Neural progenitor cell (in vitro differentiated cells): Measurements from ENCODE around the gene AEBP2. TPM values are rescaled to one million over a fixed set of nuclear protein-coding genes. Genes with fewer than 3 reads are reported as not detected.
A peak's percentile ranks its signal among the peaks of the same experiment; 100 is the strongest.

Experiments used
- DNase-seq: peaks from one replicate; pipeline ENCODE4 v3.0.0-alpha.2; 2016; ENCODE audit warnings: low spot score
- H2AFZ ChIP-seq: fragments of 200-600 bp; sonication (generic); replicated peaks from 2 replicates; pipeline ENCODE4 v1.6.1; 2016; ENCODE audit warnings: antibody characterized with exemption
- H3F3A ChIP-seq: fragments of 200-600 bp; sonication (generic); 2 replicates; pipeline ENCODE4 v1.6.1; 2016; ENCODE audit warnings: antibody characterized with exemption, low read depth
- H3K27ac ChIP-seq: fragments of 200-600 bp; sonication (generic); 2 replicates; pipeline ENCODE4 v1.5.1; 2016; ENCODE audit warnings: mild to moderate bottlenecking
- H3K27me3 ChIP-seq: fragments of 200-600 bp; sonication (generic); 2 replicates; pipeline ENCODE4 v1.6.1; 2016; ENCODE audit warnings: mild to moderate bottlenecking, moderate library complexity
- H3K36me3 ChIP-seq: fragments of 200-600 bp; sonication (generic); 2 replicates; pipeline ENCODE4 v1.5.1; 2016
- H3K4me1 ChIP-seq: fragments of 200-600 bp; sonication (generic); 2 replicates; pipeline ENCODE4 v1.6.1; 2016; ENCODE audit warnings: mixed run types
- H3K4me2 ChIP-seq: fragments of 200-600 bp; sonication (generic); 2 replicates; pipeline ENCODE4 v1.6.1; 2016
- H3K4me3 ChIP-seq: fragments of 200-600 bp; sonication (generic); 2 replicates; pipeline ENCODE4 v1.5.1; 2016
- H3K79me2 ChIP-seq: fragments of 200-600 bp; sonication (generic); 2 replicates; pipeline ENCODE4 v1.6.1; 2016; ENCODE audit warnings: low read depth
- H3K9ac ChIP-seq: fragments of 200-600 bp; sonication (generic); 2 replicates; pipeline ENCODE4 v1.6.1; 2016
- H3K9me3 ChIP-seq: fragments of 200-600 bp; sonication (generic); 2 replicates; pipeline ENCODE4 v1.5.1; 2016; ENCODE audit warnings: low read depth
- H4K20me1 ChIP-seq: fragments of 200-600 bp; sonication (generic); 2 replicates; pipeline ENCODE4 v1.6.1; 2016; ENCODE audit warnings: low read depth
- H3K27ac Mint-ChIP-seq: 3 replicates; pipeline ENCODE4 v1.8.0; 2021; ENCODE audit warnings: mixed read lengths
- H3K27me3 Mint-ChIP-seq: 2 replicates; pipeline ENCODE4 v1.8.0; 2022; ENCODE audit warnings: low read depth, mild to moderate bottlenecking, inconsistent platforms, moderate library complexity, mixed read lengths; ENCODE audit not compliant: insufficient read depth
- H3K36me3 Mint-ChIP-seq: 3 replicates; pipeline ENCODE4 v1.8.0; 2021; ENCODE audit warnings: mixed read lengths
- H3K4me1 Mint-ChIP-seq: 3 replicates; pipeline ENCODE4 v1.8.0; 2021; ENCODE audit warnings: mixed read lengths
- H3K4me3 Mint-ChIP-seq: 3 replicates; pipeline ENCODE4 v1.8.0; 2021; ENCODE audit warnings: mild to moderate bottlenecking, moderate library complexity, mixed read lengths
- H3K9me3 Mint-ChIP-seq: 3 replicates; pipeline ENCODE4 v1.8.0; 2020; ENCODE audit warnings: mixed read lengths
- CTCF ChIP-seq: fragments of 200-600 bp; sonication (generic); IDR thresholded peaks from 2 replicates; pipeline ENCODE4 v1.5.1; 2017; ENCODE audit warnings: antibody characterized with exemption, mild to moderate bottlenecking
- EZH2 ChIP-seq: fragments of 200-600 bp; sonication (generic); IDR thresholded peaks from 2 replicates; pipeline ENCODE4 v1.6.1; 2017; ENCODE audit warnings: antibody characterized with exemption, mild to moderate bottlenecking, moderate library complexity
- EZH2phosphoT487 ChIP-seq: fragments of 200-600 bp; sonication (generic); IDR thresholded peaks from 2 replicates; pipeline ENCODE4 v1.6.1; 2017; ENCODE audit warnings: antibody characterized with exemption
- total RNA-seq: library from RNA; depleted of rRNA; stranded (reverse); fragments of >200 nt; gene quantifications from 2 replicates; pipeline ENCODE4 v1.2.3, GENCODE V29; 2015; ENCODE audit warnings: low replicate concordance

The AEBP2 gene
- total RNA-seq, 1 donor from 2014 or later: 34.0 TPM

- DNase-seq: no peak
- H3K27me3 Mint-ChIP-seq: peaks cover 9% of the 10 kb centered on the region
Measured at GRCh38 chr12:19402743-19403431, 36.4 kb upstream of the AEBP2 start.

GRCh38 chr12:19404242-19404880 is 34.9 kb upstream of the AEBP2 start:
- no peak for DNase-seq
- H3K9ac ChIP-seq: no peak overlapping the region
- peaks cover 9% of the 10 kb centered on the region for H3K27me3 Mint-ChIP-seq
- H3K27ac ChIP-seq: no peak overlapping the region
- no peaks in the 10 kb centered on the region for H3K27me3 ChIP-seq
- no peak overlapping the region for H3K4me3 ChIP-seq
- TF ChIP-seq EZH2phosphoT487 (no peak), EZH2 (no peak), CTCF (no peak)
- peaks cover 5% of the 10 kb centered on the region for H3K4me1 ChIP-seq
- H4K20me1 ChIP-seq: no peaks in the 10 kb centered on the region
- H3K4me1 Mint-ChIP-seq: peaks cover 3% of the 10 kb centered on the region
- no peaks in the 10 kb centered on the region for H3K9me3 ChIP-seq
- H3F3A ChIP-seq: peaks cover 5% of the 10 kb centered on the region
- no peak overlapping the region for H3K27ac Mint-ChIP-seq
- H3K36me3 ChIP-seq: no peaks in the 10 kb centered on the region
- H3K79me2 ChIP-seq: no peaks in the 10 kb centered on the region
- no peak overlapping the region for H3K4me2 ChIP-seq
- no peaks in the 10 kb centered on the region for H3K36me3 Mint-ChIP-seq
- no peak overlapping the region for H3K4me3 Mint-ChIP-seq
- no peak overlapping the region for H2AFZ ChIP-seq
- no peaks in the 10 kb centered on the region for H3K9me3 Mint-ChIP-seq

More at GRCh38 chr12:19402743-19403431, 36.4 kb upstream of the AEBP2 start:
- no peaks in the 10 kb centered on the region for H3K36me3 Mint-ChIP-seq
- no peak overlapping the region for H3K4me2 ChIP-seq
- no peaks in the 10 kb centered on the region for H3K4me1 Mint-ChIP-seq
- no peak overlapping the region for H3K27ac ChIP-seq
- no peaks in the 10 kb centered on the region for H3K36me3 ChIP-seq
- H2AFZ ChIP-seq: peak overlapping the region; percentile 26
- no peaks in the 10 kb centered on the region for H3K9me3 ChIP-seq
- no peak overlapping the region for H3K4me3 Mint-ChIP-seq
- TF ChIP-seq EZH2 (no peak), EZH2phosphoT487 (no peak), CTCF (no peak)
- no peaks in the 10 kb centered on the region for H3K4me1 ChIP-seq
- H3F3A ChIP-seq: no peaks in the 10 kb centered on the region
- no peak overlapping the region for H3K9ac ChIP-seq
- no peaks in the 10 kb centered on the region for H3K79me2 ChIP-seq
- H3K4me3 ChIP-seq: no peak overlapping the region
- no peak overlapping the region for H3K27ac Mint-ChIP-seq
- no peaks in the 10 kb centered on the region for H3K9me3 Mint-ChIP-seq
- H3K27me3 ChIP-seq: no peaks in the 10 kb centered on the region
- no peaks in the 10 kb centered on the region for H4K20me1 ChIP-seq

- Histone ChIP-seq H3K4me3 (no peak overlapping the region), H3K36me3 (no peaks in the 10 kb centered on the region), H3K4me2 (no peak overlapping the region), H3K9ac (no peak overlapping the region), H2AFZ (no peak overlapping the region), H4K20me1 (no peaks in the 10 kb centered on the region), H3F3A (peaks cover 28% of the 10 kb centered on the region), H3K79me2 (no peaks in the 10 kb centered on the region), H3K27ac (no peak overlapping the region), H3K9me3 (no peaks in the 10 kb centered on the region), H3K27me3 (no peaks in the 10 kb centered on the region), H3K4me1 (peaks cover 20% of the 10 kb centered on the region)
- peaks cover 2% of the 10 kb centered on the region for H3K27me3 Mint-ChIP-seq
- no peak for DNase-seq
- H3K4me3 Mint-ChIP-seq: no peak overlapping the region
- H3K4me1 Mint-ChIP-seq: peaks cover 28% of the 10 kb centered on the region
- peak overlapping the region; percentile 23 for H3K27ac Mint-ChIP-seq
- TF ChIP-seq EZH2: no peak
- TF ChIP-seq EZH2phosphoT487: no peak
- no peak for TF ChIP-seq CTCF
- no peaks in the 10 kb centered on the region for H3K36me3 Mint-ChIP-seq
- H3K9me3 Mint-ChIP-seq: peaks cover 2% of the 10 kb centered on the region
Measured at GRCh38 chr12:19409376-19409775, 29.9 kb upstream of the AEBP2 start.
